NCI-H510A treated with DMSO at 0.1 percent for 48 hours (cell line): Measurements from ENCODE around the gene PTPRN2.

Source experiments
- DNase-seq: peaks from one replicate; lab custom pipeline; 2025; lab: John Stamatoyannopoulos, UW

Gene PTPRN2

DNA sequence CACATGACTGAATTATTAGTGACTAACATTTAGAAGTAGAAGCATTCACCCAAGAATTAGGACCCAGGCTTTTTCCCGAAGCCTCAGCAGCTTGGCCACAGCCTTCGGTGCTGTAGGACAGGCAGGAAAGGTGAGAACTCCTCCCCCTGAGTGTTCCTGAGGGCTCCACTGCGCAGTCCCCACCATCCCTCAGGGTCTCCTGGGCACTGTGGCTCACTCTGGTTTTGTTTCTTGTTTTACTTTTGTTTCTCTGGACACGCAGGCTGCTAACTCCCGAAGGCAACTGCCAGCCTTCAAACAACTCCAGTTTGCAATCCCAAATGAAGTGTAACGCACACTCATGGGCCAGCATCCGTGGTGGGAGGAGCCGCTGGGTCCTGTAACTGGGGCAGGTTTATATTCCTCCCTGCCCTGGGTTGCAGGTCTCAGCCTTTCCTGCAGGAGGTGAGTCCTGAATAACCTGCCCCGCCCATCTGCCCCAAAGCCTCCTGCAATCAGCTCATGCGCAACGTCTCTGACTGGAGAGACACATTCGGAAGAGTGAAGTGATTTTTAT is 492.9 kb downstream of the PTPRN2 start:
- DNase-seq = peak; percentile 14

DNA sequence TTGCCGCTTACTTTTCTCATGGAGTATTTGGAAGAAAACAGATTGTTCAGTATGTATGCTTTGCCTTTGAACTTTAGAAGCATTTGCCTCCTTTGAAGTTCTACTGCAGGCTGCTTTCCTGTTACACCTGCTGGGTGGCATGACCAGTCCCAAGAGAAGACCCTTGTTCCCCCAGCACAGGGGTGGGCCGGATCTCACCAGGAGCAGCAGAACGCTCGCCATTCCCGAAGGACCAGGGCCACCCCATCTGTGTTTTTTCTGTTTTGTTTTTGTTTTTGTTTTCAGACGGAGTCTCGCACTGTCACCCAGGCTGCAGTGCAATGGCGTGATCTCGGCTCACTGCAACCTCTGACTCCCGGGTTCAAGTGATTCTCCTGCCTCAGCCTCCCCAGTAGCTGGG is 493.6 kb downstream of the PTPRN2 start:
- DNase-seq = no peak

DNA sequence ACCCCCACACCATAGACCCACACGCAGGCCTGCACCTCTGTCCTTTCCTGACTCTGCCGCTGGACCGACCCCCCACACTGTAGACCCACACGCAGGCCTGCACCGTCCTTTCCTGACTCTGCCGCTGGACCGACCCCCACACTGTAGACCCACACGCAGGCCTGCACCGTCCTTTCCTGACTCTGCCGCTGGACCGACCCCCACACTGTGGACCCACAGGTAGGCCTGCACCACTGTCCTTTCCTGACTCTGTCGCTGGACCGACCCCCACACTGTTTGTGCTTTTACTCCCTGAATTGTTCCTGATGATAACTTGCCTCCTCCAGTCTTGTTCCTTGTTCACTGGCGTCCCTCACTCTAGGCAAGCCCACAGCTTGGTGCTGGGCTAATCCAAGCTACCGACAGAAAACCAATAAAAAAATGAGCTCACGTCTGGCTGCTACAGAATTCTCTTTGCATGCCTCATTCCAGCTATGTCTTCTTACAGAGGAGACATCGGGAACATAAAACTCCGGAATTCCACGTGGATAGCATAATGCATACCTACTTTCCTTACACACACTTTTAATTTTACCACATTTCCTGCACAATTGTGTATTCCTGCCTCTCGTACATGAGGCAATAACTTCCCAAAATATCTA is 494.3 kb downstream of the PTPRN2 start:
- no peak for DNase-seq

DNA sequence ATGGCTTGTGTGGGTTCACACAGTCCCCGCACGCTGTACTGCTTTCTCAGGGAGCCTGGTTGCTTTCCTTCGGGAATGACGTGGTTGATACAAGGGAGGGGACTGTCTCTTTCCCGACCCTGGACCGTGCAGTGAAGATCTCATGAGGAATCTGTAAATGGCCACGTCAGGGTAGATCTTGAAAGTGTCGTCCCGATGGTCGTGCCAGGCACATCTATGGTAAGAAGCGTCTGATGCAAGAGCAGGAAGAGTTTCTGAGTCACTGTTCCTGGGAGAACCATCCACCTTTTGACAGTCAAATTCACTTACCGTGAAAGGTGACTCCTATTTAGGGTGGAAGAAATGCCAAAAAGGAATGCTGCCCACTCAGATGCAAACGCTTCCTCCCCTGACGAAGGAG is 500.4 kb downstream of the PTPRN2 start:
- no peak for DNase-seq

DNA sequence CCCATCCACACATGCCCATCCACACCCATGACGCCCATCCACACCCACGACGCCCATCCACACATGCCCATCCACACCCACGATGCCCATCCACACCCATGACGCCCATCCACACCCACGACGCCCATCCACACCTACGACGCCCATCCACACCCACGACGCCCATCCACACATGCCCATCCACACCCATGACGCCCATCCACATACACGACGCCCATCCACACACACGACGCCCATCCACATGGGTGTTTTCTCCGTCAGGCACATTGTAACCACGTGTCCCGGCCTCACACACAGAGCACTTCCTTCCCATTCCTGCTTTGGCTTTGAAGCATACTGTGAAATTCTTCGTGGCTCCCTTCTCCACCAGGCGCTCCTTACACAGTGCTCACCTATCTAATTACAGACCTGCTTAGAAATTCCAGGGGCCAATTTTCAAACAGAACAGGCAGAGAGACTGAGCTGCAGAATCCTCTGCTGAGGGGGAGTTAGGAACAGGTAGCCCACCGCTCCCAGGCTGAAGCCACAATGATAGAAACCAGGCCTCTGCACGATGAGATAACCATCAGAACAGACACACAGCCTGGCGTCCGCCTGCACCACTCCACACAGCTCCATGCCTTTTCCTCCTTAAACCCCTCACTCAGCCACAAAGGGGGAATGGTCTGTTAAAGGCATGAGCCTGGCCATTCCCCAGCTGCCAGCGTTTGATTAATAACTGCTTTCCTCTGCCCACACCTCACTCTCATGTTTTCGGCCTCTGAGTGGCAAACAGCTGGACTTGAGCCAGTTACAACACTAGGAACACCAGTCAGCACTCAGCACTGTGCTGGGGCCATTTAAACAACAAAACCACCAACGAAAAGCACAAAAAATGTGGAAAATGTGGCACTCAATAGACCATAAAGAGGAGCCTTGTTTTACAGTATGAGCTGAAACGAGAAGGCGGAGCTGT is 501.6 kb downstream of the PTPRN2 start:
- DNase-seq = no peak

DNA sequence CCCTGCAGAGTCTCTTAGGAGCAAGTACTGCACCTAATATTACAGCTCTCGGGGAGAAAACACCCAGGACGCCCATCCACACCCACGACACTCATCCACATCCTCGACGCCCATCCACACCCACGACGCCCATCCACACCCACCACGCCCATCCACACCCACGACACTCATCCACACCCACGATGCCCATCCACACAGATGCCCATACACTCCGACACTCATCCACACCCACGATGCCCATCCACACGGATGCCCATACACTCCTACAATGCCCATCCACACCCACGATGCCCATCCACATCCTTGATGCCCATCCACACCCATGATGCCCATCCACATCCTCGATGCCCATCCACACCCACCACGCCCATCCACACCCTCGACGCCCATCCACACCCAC is 503.1 kb downstream of the PTPRN2 start:
- DNase-seq = no peak

DNA sequence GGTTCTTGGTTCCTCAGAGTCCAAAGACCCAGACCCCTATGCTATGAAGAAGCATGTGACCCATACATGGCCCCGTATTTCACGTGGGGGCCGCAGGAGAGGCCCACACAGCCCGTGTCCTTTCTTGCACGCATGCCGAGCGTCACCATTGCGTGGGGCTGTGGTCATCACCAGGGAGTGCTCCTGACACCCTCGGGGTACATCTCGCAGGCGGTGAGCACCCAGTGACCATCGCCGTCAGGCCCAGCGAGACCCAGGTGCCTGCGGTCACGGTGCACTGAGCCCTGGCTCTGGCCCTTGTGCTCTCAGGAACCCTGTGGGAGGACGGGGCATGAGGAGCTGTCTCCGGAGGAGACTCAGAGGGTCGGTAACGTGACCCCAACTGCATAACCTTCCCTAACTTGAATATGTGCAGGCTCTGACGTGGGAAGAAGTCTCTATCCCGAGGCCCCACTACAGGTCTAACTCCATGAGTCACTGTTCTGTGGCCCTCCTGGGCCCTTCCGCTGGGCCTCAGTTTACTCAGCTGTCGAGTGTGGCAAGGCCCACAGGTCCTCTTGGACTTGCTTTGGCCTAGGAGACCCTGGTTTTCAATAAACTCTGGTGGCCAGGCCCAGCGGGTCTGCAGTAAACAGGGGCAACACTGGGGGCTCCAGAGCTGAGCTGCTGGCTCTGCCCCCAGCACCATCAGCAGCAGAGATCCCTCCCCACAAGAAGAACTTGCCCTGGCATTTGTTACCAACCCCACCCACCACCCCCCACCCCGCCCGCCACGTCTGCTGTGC is 503.9 kb downstream of the PTPRN2 start:
- no peak for DNase-seq

DNA sequence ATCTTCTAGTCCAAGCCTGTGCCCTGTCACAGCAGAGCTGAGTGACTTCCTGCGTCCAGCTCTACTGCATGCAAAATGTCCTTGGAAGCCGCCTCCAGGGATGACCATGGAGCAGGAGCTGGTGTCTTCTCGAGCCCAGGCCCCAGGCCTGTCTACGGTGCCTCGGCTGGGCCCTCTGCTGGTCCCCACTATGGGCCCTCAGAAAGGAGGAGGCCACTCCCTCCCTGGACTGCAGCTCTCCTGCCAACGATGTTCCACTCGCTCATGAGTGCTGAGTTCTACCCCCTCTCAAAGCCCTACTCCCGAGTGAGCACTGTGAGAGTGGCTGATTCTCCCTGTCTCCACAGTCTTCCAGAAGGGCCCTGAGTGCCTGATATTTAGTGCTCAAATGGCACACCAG is 504.9 kb downstream of the PTPRN2 start:
- DNase-seq = no peak

DNA sequence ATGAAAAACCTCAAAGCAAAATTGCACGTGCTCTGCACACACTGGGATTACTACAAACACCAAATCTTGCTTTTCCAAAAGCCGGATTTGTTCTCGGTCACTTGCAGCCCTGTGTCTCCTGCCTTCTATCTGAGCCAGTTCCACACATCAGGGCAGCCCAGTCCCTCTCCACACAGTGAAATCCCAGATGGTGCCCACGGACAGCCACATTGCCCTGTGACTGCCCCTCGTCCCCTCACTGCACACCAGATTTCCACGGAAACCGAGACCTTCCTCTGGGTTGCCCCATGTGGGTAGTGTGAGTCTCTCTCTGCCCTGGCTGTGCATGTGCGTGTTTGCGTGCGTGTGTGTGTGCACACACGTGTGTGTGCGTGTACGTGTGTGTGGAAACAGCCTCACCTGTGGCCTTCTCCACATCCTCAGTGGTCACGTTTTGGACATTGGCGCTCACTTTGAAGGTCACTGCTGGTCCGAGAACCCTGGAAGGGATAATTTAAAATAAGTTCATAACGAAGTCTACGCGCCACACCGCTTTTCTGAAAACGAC is 506.7 kb downstream of the PTPRN2 start:
- no peak for DNase-seq

DNA sequence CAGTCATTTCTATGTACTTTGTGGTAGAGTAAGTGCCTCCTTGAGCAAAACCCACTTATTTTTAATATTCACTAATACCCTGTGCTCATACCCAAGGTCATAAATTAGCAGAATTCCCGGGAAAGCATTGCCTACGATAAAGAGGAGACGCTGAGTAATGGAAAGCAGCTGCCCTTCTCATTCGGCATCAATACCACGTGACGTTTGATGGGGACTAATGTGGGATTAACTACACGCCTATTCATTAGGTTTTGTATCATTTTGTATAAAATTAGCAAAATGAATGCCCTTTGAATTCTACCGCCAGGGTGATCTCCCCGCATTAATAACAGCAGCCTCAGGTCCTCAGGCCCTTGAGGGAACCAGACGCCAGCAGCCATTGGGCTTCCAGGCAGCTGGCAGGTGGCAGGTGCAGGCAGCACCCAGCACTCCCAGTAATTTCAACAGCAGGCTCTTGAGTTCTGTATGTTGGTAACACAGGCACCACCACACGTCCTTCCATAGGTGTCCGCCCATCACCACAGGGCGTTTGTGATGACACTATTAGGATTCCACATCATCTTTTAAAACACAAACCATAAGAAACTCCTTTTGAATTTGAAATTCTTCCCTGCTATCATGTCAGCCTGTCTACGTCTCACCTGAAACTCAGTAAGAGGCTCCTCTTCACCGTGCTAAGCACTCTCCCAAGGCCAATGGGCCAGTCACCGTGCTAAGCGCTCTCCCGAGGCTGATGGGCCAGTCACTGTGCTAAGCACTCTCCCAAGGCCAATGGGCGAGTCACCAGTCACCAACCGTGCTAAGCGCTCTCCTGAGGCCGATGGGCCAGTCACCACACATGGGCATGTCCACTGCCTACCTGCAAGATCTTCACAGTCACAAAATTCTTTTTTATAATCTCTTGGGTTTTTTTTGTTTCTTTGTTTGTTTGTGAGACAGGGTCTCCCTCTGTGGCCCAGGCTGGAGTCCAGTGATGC is 509.4 kb downstream of the PTPRN2 start:
- peak; percentile 90 for DNase-seq

DNA sequence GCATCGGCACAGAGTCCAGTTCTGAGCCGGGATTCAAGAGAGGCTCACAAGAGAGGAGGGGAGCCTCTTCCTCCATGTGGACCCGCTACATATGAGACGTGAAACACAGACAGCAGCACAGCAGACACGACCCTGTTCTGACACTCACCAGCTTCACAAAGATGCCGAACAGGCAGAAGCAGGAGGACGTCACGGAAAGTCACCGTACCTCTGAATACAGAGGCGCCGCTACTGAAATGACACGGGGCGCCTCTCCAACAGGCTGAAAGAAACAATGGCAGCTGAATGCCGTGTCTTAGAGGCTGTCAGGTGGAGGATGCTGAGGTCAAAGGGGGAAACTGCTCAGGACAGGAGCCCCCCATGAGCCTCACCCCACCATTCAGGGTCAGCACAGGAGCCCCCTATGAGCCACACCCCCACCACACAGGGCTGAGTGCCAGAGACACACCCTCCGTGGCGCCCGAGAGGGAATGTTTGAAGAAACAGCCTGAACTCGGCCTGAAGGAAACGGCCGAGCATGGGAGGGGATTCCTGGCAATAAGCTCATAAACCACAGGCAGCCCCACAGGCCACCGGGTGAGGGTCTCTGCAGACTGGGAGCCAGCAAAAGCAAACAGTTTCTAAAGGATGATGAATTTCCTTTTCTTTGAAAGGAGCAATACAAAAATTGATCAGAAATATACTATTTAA is 510.3 kb downstream of the PTPRN2 start:
- no peak for DNase-seq

DNA sequence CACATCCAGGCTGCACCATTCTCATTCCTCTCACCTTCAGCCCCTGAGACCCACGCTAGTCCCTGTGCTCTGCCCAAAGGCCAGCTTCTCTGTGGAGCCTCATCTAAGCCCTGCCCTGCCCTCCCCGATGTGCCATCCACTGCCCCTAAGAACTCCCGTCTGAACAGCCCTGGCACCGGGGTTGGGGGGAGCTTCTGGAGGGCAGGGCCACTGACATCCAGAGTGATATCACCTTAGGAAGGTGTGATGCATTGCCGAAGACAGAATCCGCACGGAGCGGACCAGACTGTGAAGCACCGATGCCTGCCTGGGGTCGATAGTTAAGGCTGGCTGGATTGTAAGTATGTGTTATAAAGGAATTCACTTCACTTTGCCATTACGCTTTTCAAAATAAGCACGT is 511.0 kb downstream of the PTPRN2 start:
- no peak for DNase-seq

DNA sequence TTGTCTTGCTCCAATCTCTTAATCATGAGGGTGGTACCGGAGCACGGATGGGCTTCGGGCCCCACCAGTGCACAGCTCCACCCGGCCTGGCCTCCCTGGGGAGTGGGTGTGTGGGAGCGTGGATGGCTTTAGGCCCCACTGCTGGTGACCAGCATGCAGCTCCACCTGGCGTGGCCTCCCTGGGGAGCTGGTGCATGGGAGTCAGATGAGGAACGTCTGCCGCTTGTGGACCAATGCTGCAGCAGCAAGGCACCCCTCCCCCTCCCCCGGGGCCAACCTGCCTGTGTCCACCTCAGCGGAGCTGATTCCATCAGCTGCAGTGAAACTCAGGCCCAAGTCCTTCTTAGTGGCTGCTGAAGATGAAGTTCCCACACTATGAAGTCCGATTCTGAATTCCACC is 511.4 kb downstream of the PTPRN2 start:
- no peak for DNase-seq

DNA sequence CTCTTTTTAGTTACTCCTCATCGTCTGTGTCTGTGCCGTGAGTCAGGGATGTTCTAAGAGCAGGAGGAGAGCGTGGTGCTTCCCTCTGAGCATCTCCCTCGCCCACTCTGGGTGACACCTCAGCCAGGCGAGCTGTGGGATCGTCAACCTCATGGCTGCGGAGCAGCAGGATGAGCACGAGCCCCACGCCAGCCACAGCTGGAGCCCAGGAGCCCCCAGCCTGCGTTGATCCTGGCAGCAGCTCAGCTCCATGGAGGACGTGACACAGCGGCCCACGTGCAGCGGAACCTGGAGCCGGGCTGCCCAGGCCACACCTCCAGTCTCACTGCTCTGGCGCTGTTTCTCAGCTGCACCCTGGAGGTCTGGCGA is 512.0 kb downstream of the PTPRN2 start:
- DNase-seq = no peak

DNA sequence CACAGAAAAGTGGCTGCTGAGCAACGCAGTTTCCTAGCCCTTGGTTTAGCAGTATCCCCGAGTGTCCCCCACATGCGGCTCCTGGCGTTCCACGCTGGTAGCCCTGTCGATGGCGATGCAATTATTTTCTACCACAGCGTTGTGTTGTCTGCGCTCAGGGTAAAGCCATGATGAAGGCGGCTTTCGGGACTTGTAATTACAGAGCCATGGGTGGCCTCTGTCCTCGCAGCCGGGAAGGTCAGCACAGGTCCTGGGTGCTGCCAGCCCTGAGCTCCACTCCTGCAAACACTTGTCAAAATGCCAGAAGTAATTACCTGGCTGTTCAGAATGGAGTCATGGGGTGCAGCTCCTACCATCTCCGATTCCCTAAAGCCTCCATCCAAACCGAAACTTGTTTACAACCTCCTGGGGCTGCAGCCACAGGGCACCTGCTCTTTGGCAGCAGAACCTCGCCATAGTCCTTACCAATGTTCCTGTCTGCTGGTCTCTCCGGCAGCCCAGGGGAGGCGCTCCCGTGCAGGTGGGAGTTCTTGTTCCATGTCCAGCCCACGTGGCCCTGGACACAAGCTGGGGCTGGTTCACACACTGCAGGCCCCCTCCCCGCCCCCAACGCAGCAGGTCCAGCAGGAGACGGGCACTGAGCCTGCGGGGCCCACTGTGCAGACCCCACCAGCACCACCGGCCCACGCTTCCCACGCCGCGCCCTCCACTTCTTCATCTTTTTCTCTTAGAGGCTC is 512.6 kb downstream of the PTPRN2 start:
- peak; percentile 33 for DNase-seq

DNA sequence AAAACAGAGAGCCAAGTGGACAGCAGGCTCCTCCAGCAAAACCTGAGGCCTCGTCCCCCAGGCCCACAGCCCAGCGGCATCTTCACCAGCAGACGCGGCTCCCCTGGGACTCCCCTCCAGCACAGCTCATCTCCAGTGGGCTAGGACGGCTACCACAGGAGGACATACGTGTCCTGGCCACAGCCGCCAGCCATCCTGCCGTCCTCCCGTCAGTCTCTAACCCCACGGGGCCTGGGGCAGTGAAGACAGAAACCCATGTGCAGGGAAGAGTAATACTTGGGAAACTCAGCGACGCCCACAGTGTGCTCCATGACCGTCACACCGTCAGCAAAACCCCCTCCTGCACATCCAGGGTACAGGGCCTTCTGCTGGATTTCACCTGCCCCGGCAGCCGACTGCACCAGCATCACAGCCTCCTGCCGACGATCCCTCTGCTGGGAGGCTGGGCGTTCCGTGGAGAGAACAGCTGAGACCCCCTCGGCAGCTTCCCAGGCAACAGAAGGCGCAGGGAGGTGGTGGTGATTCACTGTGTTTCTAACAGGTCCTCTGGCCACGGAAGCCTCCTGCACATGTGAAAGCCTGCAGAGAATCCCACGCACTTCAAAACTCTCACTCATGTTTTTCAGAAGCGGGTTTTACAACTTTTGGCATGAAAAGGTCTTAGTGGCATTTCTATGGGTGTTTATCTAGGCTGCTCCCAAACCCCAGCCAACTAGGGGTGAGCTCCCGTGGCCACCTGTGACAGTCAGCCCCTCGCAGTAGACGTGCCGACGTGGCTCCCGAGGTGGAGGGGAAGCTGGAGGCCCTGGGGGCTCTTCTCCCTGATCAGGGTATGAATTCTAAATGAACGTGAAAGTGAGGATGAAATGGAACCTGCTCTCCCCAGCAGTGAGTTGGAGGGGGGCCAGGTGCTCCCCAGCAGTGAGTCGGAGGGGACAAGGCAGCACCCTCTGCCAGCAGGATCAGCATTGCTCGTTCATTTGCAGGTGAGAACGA is 513.5 kb downstream of the PTPRN2 start:
- DNase-seq = no peak

DNA sequence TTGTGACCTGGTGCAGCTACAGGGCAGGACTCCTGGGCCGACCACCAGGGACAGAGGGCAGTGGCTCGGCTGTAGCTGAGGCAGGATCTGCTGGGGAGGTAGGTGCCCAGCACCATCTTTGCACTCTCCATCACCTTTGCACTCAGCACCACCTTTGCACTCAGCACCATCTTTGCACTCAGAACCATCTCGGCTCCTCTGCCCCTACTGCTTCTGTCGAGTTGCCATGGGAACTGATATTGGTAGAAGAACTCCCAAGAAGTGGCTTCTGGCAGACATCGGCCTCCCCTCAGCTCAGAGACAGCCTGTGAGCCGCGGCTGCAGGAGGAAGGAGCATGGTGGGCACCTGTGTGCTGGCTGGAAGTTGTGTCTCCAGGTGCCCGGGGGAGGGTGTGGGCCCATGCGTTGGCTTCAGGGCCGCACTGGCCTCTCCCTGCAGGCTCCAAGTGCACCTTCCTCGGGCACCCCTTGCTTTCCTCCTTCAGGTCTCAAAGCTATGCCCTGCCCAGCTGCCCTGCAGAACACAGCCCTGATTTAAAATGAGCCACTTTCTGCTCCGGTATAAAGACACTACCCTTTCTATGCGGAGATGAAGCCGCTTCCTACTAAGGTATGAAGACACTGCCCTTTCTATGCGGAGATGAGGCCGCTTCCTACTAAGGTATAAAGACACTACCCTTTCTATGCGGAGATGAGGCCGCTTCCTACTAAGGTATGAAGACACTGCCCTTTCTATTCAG is 514.5 kb downstream of the PTPRN2 start:
- no peak for DNase-seq
